ENCODE measurements around the gene C1orf167. TPM values are rescaled to one million over a fixed set of nuclear protein-coding genes. Genes with fewer than 3 reads are reported as not detected.

The C1orf167 gene
- total and polyA plus RNA-seq, 2 of the 8 experiments (the other 6 are each of a cell fraction or from before 2014, with no cell fraction given): 0.70 to 1.3 TPM

DNA sequence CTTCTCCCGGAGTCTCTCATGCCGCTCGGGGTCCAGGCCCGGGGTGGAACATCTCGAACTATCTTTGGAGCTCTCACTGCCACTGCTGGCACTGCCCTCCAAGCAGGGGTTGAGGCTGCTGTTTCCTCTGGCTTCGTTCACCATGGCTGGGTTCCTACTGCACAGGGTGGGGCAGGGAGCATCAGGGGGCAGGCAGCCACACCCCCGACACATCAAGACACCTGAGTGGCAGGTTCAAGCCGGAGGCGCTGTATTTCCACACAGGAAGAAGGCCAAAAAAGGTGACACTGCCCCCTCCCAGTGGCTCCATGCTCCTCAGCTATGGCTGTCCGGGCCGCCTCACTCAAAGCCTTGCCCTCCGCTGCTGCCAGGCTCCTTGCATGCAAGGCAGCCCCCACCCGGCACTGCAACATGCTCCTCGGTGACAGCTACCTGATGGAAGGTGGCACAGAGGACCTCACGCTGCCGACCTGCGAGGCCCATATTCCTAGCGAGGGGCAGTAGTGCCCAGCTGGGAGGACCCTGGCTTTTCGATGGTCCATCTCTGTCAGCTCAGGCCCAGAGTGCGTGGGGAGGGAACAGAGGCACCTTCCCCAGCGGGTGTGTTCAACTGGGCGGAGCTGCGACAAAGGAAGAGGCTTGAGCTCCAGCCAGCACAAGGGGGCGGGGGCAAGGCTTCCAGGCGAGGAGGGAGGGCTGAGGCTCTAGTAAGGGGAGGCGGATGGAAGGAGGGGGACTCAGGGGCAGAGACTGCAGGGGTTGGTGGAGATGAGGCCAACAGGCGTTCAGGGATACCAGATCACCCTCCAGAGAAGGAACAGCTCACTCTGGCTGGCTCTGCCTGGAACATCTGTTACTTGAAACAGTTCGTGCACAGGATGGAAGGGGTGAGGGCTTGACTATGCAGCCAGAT is 41.2 kb downstream of the C1orf167 start (continued):
- TF ChIP-seq NANOG (IDR thresholded peaks at IDR 0.05; ENCODE audit: insufficient read depth, low read depth, low read length, poor library complexity, severe bottlenecking): no peak
- no peak for TF ChIP-seq POLR2A (IDR thresholded peaks at IDR 0.05; ENCODE audit: control extremely low read depth in 1 of 2, low read depth in 2 of 2, low read length in 2 of 2)
- TF ChIP-seq CTBP2 (IDR thresholded peaks at IDR 0.05; ENCODE audit: borderline replicate concordance, insufficient read depth, insufficient read length, low read length): no peak
- no peak for TF ChIP-seq JUND (IDR thresholded peaks at IDR 0.05; ENCODE audit: low read length)
- TF ChIP-seq TAF7 (optimal IDR thresholded peaks at IDR 0.05; ENCODE audit: borderline replicate concordance, low read depth, low read length): no peak
- TF ChIP-seq BCL11A (IDR thresholded peaks at IDR 0.05; ENCODE audit: low read depth in 2 of 2, low read length in 2 of 2): no peak
- TF ChIP-seq SRF (IDR thresholded peaks at IDR 0.05; ENCODE audit: low read depth, low read length): peak; percentile 47; the same call in 1 of the 2 replicates
- peak; percentile 55 for TF ChIP-seq ASH2L (IDR thresholded peaks at IDR 0.05; ENCODE audit: low read length)
- peak; percentile 93 for TF ChIP-seq SAP30 (IDR thresholded peaks at IDR 0.05; ENCODE audit: insufficient read depth, insufficient replicate concordance, low read length)
- TF ChIP-seq RXRA (IDR thresholded peaks at IDR 0.05; ENCODE audit: insufficient read depth, low read depth, low read length): no peak
- no peak for TF ChIP-seq TCF12 (IDR thresholded peaks at IDR 0.05; ENCODE audit: low read depth, low read length)
- TF ChIP-seq CBX5 (IDR thresholded peaks at IDR 0.05; ENCODE audit: low read depth, low read length): no peak
- TF ChIP-seq TEAD4 (IDR thresholded peaks at IDR 0.05; ENCODE audit: low read depth, low read length): no peak; the same call in 1 of the 2 replicates
- no peak for TF ChIP-seq TBP (IDR thresholded peaks at IDR 0.05; ENCODE audit: low read depth, low read length)
- TF ChIP-seq, protein P1, sequence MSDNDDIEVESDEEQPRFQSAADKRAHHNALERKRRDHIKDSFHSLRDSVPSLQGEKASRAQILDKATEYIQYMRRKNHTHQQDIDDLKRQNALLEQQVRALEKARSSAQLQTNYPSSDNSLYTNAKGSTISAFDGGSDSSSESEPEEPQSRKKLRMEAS (IDR thresholded peaks at IDR 0.05): peak; percentile 68
- no peak for TF ChIP-seq CHD2 (IDR thresholded peaks at IDR 0.05; ENCODE audit: low read length)
- TF ChIP-seq EZH2 (IDR thresholded peaks at IDR 0.05; ENCODE audit: low read depth, low read length, severe bottlenecking): no peak
- TF ChIP-seq, protein P2, sequence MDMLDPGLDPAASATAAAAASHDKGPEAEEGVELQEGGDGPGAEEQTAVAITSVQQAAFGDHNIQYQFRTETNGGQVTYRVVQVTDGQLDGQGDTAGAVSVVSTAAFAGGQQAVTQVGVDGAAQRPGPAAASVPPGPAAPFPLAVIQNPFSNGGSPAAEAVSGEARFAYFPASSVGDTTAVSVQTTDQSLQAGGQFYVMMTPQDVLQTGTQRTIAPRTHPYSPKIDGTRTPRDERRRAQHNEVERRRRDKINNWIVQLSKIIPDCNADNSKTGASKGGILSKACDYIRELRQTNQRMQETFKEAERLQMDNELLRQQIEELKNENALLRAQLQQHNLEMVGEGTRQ (IDR thresholded peaks at IDR 0.05; ENCODE audit: low read length): no peak
- peak; percentile 39; the same call in 1 of the 2 replicates for TF ChIP-seq SP1 (IDR thresholded peaks at IDR 0.05; ENCODE audit: low read depth, low read length)
- no peak for TF ChIP-seq RAD21 (IDR thresholded peaks at IDR 0.05 in 1 of 2, conservative IDR thresholded peaks at IDR 0.05 in 1 of 2; ENCODE audit: low read depth in 2 of 2, low read length in 2 of 2)
